Measurements from ENCODE around the gene CPT1B.
"Not testable (repeated sequence)": the region's sequence is repeated elsewhere in the genome, so short reads cannot be mapped to it uniquely, and the experiment has no call there.

Gene CPT1B

GRCh38 chr22:50545522-50546325 is 32.5 kb downstream of the CPT1B start, which contains the start of gene KLHDC7B:
TSS of gene KLHDC7B (plus strand) at chr22:50545899. CDS start at chr22:50546244, 345 bp downstream.
- DNase-seq (ENCODE audit: low spot score): no peak

- no peak for DNase-seq (ENCODE audit: low spot score)
Observed at GRCh38 chr22:50544746-50545253, 33.4 kb downstream of the CPT1B start.

GRCh38 chr22:50544078-50544745 is 34.0 kb downstream of the CPT1B start:
- DNase-seq (ENCODE audit: low spot score): no peak

GRCh38 chr22:50542416-50542927 is 35.8 kb downstream of the CPT1B start:
- no peak for DNase-seq (ENCODE audit: low spot score)

GRCh38 chr22:50541667-50542026 is 36.6 kb downstream of the CPT1B start:
- not testable (repeated sequence) for DNase-seq (ENCODE audit: low spot score)

GRCh38 chr22:50540381-50540780 is 37.8 kb downstream of the CPT1B start:
- DNase-seq (ENCODE audit: low spot score): no peak

GRCh38 chr22:50537765-50538164 is 40.5 kb downstream of the CPT1B start:
- no peak for DNase-seq (ENCODE audit: low spot score)

- no peak for DNase-seq (ENCODE audit: low spot score)
Observed at GRCh38 chr22:50536226-50536625, 42.0 kb downstream of the CPT1B start.

GRCh38 chr22:50535113-50535512 is 43.1 kb downstream of the CPT1B start:
- no peak for DNase-seq (ENCODE audit: low spot score)

- not testable (repeated sequence) for DNase-seq (ENCODE audit: low spot score)
Observed at GRCh38 chr22:50533856-50534711, 44.1 kb downstream of the CPT1B start.

- DNase-seq (ENCODE audit: low spot score): no peak
Observed at GRCh38 chr22:50532824-50533796, 45.1 kb downstream of the CPT1B start.

GRCh38 chr22:50531962-50532674 is 46.1 kb downstream of the CPT1B start:
- no peak for DNase-seq (ENCODE audit: low spot score)

GRCh38 chr22:50531546-50531961 is 46.7 kb downstream of the CPT1B start:
- no peak for DNase-seq (ENCODE audit: low spot score)

GRCh38 chr22:50530877-50531545 is 47.2 kb downstream of the CPT1B start:
- no peak for DNase-seq (ENCODE audit: low spot score)

GRCh38 chr22:50530580-50530876 is 47.7 kb downstream of the CPT1B start:
- no peak for DNase-seq (ENCODE audit: low spot score)

GRCh38 chr22:50529897-50530579 is 48.2 kb downstream of the CPT1B start, which contains the start of gene TYMP:
TSS of gene TYMP (minus strand) at chr22:50530012. CDS start at chr22:50529709, 303 bp downstream.
- DNase-seq (ENCODE audit: low spot score): no peak

GRCh38 chr22:50529416-50529896 is 48.8 kb downstream of the CPT1B start:
- DNase-seq (ENCODE audit: low spot score): no peak

- DNase-seq (ENCODE audit: low spot score): no peak
Observed at GRCh38 chr22:50528682-50529415, 49.4 kb downstream of the CPT1B start.

All from putamen (tissue), 1 donor.